ENCODE measurements around the gene MGAT3. TPM values are rescaled to one million over a fixed set of nuclear protein-coding genes. Genes with fewer than 3 reads are reported as not detected.

MGAT3 gene
- polyA plus RNA-seq, 1 donor from 2014 or later, result 29.1 TPM

DNA sequence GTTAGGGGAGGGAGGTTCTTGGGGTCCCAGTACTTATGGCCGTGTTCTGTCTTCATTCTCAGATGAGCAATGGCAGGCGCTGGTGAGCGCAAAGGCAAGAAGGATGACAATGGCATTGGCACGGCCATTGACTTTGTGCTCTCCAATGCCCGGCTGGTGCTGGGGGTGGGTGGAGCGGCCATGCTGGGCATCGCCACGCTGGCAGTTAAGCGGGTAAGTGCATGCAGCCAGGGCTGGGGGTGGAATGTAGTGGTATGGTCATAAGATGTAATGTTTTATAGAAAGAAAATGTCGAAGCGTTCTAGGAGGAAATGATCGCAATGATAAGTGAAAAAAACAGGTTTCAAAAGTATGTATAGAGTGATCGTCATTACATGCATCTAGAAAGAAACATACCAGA is 54.4 kb downstream of the MGAT3 start:
- peaks cover 18% of the 10 kb centered on the region for H3K36me3 ChIP-seq (ENCODE audit: insufficient read depth, low read length)

GRCh38 chr22:39512026-39512425 is 55.2 kb downstream of the MGAT3 start:
- no peak overlapping the region for H3K9ac ChIP-seq (ENCODE audit: low read length)
- no peak overlapping the region for H2AFZ ChIP-seq (ENCODE audit: low read depth, low read length)
- no peaks in the 10 kb centered on the region for H3K9me2 ChIP-seq (ENCODE audit: insufficient read depth, low read length)
- no peak for TF ChIP-seq TAF1 (IDR thresholded peaks at IDR 0.05; ENCODE audit: low read depth)
- TF ChIP-seq RAD21 (conservative IDR thresholded peaks at IDR 0.05), result no peak
- TF ChIP-seq EP300 (conservative IDR thresholded peaks at IDR 0.05; ENCODE audit: poor library complexity, severe bottlenecking), result no peak
- no peak for TF ChIP-seq POLR2AphosphoS5 (IDR thresholded peaks at IDR 0.05)
- no peak for TF ChIP-seq CTCF (IDR thresholded peaks at IDR 0.05; ENCODE audit: poor library complexity, severe bottlenecking)
- TF ChIP-seq MXI1 (conservative IDR thresholded peaks at IDR 0.05; ENCODE audit: poor library complexity, severe bottlenecking), result no peak
- TF ChIP-seq, protein P1, sequence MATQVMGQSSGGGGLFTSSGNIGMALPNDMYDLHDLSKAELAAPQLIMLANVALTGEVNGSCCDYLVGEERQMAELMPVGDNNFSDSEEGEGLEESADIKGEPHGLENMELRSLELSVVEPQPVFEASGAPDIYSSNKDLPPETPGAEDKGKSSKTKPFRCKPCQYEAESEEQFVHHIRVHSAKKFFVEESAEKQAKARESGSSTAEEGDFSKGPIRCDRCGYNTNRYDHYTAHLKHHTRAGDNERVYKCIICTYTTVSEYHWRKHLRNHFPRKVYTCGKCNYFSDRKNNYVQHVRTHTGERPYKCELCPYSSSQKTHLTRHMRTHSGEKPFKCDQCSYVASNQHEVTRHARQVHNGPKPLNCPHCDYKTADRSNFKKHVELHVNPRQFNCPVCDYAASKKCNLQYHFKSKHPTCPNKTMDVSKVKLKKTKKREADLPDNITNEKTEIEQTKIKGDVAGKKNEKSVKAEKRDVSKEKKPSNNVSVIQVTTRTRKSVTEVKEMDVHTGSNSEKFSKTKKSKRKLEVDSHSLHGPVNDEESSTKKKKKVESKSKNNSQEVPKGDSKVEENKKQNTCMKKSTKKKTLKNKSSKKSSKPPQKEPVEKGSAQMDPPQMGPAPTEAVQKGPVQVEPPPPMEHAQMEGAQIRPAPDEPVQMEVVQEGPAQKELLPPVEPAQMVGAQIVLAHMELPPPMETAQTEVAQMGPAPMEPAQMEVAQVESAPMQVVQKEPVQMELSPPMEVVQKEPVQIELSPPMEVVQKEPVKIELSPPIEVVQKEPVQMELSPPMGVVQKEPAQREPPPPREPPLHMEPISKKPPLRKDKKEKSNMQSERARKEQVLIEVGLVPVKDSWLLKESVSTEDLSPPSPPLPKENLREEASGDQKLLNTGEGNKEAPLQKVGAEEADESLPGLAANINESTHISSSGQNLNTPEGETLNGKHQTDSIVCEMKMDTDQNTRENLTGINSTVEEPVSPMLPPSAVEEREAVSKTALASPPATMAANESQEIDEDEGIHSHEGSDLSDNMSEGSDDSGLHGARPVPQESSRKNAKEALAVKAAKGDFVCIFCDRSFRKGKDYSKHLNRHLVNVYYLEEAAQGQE (IDR thresholded peaks at IDR 0.05; ENCODE audit: borderline replicate concordance), result no peak
- no peak for TF ChIP-seq SMC3 (conservative IDR thresholded peaks at IDR 0.05; ENCODE audit: poor library complexity)
- no peak for TF ChIP-seq EZH2 (IDR thresholded peaks at IDR 0.05; ENCODE audit: borderline replicate concordance, insufficient read depth, low read length, poor library complexity, severe bottlenecking)
- no peaks in the 10 kb centered on the region for H4K20me1 ChIP-seq (ENCODE audit: insufficient read depth)
- no peak overlapping the region for H3K4me2 ChIP-seq (ENCODE audit: low read length)
- H3K27ac ChIP-seq (ENCODE audit: low read length), result no peak overlapping the region
- H3K4me3 ChIP-seq (ENCODE audit: low read length), result no peak overlapping the region
- H3K9me3 ChIP-seq (ENCODE audit: low read length), result no peaks in the 10 kb centered on the region
- no peaks in the 10 kb centered on the region for H3F3A ChIP-seq (ENCODE audit: insufficient read depth, low read length, poor library complexity, severe bottlenecking)
- H3K36me3 ChIP-seq (ENCODE audit: insufficient read depth, low read length), result peaks cover 18% of the 10 kb centered on the region
- H3K27me3 ChIP-seq (ENCODE audit: insufficient read depth, low read depth, low read length), result no peaks in the 10 kb centered on the region
- H3K79me2 ChIP-seq (replicated peaks; ENCODE audit: insufficient read depth, low read length), result peaks cover 2% of the 10 kb centered on the region

More for the DNA sequence above, 54.4 kb downstream of the MGAT3 start:
- Histone ChIP-seq H3K27me3 (ENCODE audit: insufficient read depth, low read depth, low read length) (no peaks in the 10 kb centered on the region), H3K9me3 (ENCODE audit: low read length) (no peaks in the 10 kb centered on the region), H3K9ac (ENCODE audit: low read length) (no peak overlapping the region), H3K79me2 (replicated peaks; ENCODE audit: insufficient read depth, low read length) (peaks cover 2% of the 10 kb centered on the region), H2AFZ (ENCODE audit: low read depth, low read length) (no peak overlapping the region), H3K4me3 (ENCODE audit: low read length) (no peak overlapping the region), H4K20me1 (ENCODE audit: insufficient read depth) (no peaks in the 10 kb centered on the region), H3K9me2 (ENCODE audit: insufficient read depth, low read length) (no peaks in the 10 kb centered on the region), H3F3A (ENCODE audit: insufficient read depth, low read length, poor library complexity, severe bottlenecking) (no peaks in the 10 kb centered on the region), H3K4me2 (ENCODE audit: low read length) (no peak overlapping the region), H3K27ac (ENCODE audit: low read length) (no peak overlapping the region)
- TF ChIP-seq, protein P1 (IDR thresholded peaks at IDR 0.05; ENCODE audit: borderline replicate concordance), result no peak
- TF ChIP-seq EP300 (conservative IDR thresholded peaks at IDR 0.05; ENCODE audit: poor library complexity, severe bottlenecking), result no peak
- no peak for TF ChIP-seq SMC3 (conservative IDR thresholded peaks at IDR 0.05; ENCODE audit: poor library complexity)
- no peak for TF ChIP-seq TAF1 (IDR thresholded peaks at IDR 0.05; ENCODE audit: low read depth)
- no peak for TF ChIP-seq CTCF (IDR thresholded peaks at IDR 0.05; ENCODE audit: poor library complexity, severe bottlenecking)
- no peak for TF ChIP-seq MXI1 (conservative IDR thresholded peaks at IDR 0.05; ENCODE audit: poor library complexity, severe bottlenecking)
- no peak for TF ChIP-seq EZH2 (IDR thresholded peaks at IDR 0.05; ENCODE audit: borderline replicate concordance, insufficient read depth, low read length, poor library complexity, severe bottlenecking)
- TF ChIP-seq RAD21 (conservative IDR thresholded peaks at IDR 0.05), result no peak
- no peak for TF ChIP-seq POLR2AphosphoS5 (IDR thresholded peaks at IDR 0.05)

Data from neural cell (in vitro differentiated cells).